GM23248 (cell line): Measurements from ENCODE around the gene RRP36. TPM values are rescaled to one million over a fixed set of nuclear protein-coding genes. Genes with fewer than 3 reads are reported as not detected.

Experiments
- DNase-seq: peaks from one replicate; pipeline ENCODE4 v3.0.0-alpha.2; 2015
- H2AFZ ChIP-seq: fragments of 200-600 bp; sonication (generic); 2 replicates; pipeline ENCODE4 v1.6.1; 2016; ENCODE audit warnings: antibody characterized with exemption
- H3F3A ChIP-seq: fragments of 200-600 bp; sonication (generic); 2 replicates; pipeline ENCODE4 v1.6.1; 2016; ENCODE audit warnings: mild to moderate bottlenecking, antibody characterized with exemption, mixed run types; ENCODE audit not compliant: insufficient read depth
- H3K27ac ChIP-seq: fragments of 200-600 bp; sonication (generic); 2 replicates; pipeline ENCODE4 v1.5.1; 2016; ENCODE audit warnings: mild to moderate bottlenecking
- H3K27me3 ChIP-seq: fragments of 200-600 bp; sonication (generic); replicated peaks from 2 replicates; pipeline ENCODE4 v1.6.1; 2016; ENCODE audit warnings: mild to moderate bottlenecking; ENCODE audit not compliant: insufficient read depth
- H3K36me3 ChIP-seq: fragments of 200-600 bp; sonication (generic); 2 replicates; pipeline ENCODE4 v1.6.1; 2016; ENCODE audit warnings: low read depth, mild to moderate bottlenecking
- H3K4me1 ChIP-seq: fragments of 200-600 bp; sonication (generic); 2 replicates; pipeline ENCODE4 v1.6.1; 2016; ENCODE audit warnings: mild to moderate bottlenecking; ENCODE audit not compliant: insufficient read depth
- H3K4me2 ChIP-seq: fragments of 200-600 bp; sonication (generic); one replicate; pipeline ENCODE4 v1.6.1; 2016; ENCODE audit warnings: mild to moderate bottlenecking; ENCODE audit not compliant: unreplicated experiment
- H3K4me3 ChIP-seq: fragments of 200-600 bp; sonication (generic); 2 replicates; pipeline ENCODE4 v1.5.1; 2016; ENCODE audit warnings: mild to moderate bottlenecking
- H3K79me2 ChIP-seq: fragments of 200-600 bp; sonication (generic); 2 replicates; pipeline ENCODE4 v1.6.1; 2016; ENCODE audit warnings: mild to moderate bottlenecking; ENCODE audit not compliant: insufficient read depth
- H3K9ac ChIP-seq: fragments of 200-600 bp; sonication (generic); 2 replicates; pipeline ENCODE4 v1.6.1; 2016; ENCODE audit warnings: mild to moderate bottlenecking
- H3K9me2 ChIP-seq: fragments of 200-600 bp; sonication (generic); 2 replicates; pipeline ENCODE4 v1.6.1; 2016; ENCODE audit warnings: mixed run types, mild to moderate bottlenecking, moderate library complexity; ENCODE audit not compliant: insufficient read depth
- H3K9me3 ChIP-seq: fragments of 200-600 bp; sonication (generic); one replicate; pipeline ENCODE4 v1.6.1; 2017; ENCODE audit warnings: low read depth
- H4K20me1 ChIP-seq: fragments of 200-600 bp; sonication (generic); 2 replicates; pipeline ENCODE4 v1.6.0; 2016; ENCODE audit not compliant: insufficient read depth
- EZH2 ChIP-seq: fragments of 200-600 bp; sonication (generic); IDR thresholded peaks from 2 replicates; pipeline ENCODE4 v1.6.1; 2018; ENCODE audit warnings: antibody characterized with exemption, mild to moderate bottlenecking; ENCODE audit not compliant: insufficient read depth, poor library complexity, severe bottlenecking
- EZH2phosphoT487 ChIP-seq: fragments of 200-600 bp; sonication (generic); IDR thresholded peaks from 2 replicates; pipeline ENCODE4 v1.6.1; 2018; ENCODE audit warnings: antibody characterized with exemption, moderate library complexity, mild to moderate bottlenecking, low read depth; ENCODE audit not compliant: insufficient read depth
- WGBS, 2 experiments: methylation state at CpG; one replicate each; pipeline ENCODE4 v1.1.6; 2015 to 2017; ENCODE audit warnings: low lambda C conversion rate in 2 of 2, low coverage in 1 of 2; ENCODE audit errors: missing lambda C conversion rate in 2 of 2; 5-methylcytosine and 5-hydroxymethylcytosine counted together
- in situ Hi-C: fragments of 300-500 bp; cut with MboI; formaldehyde crosslinking; loops from 2 replicates; pipeline ENCODE4 v1.15.0; 2020
- polyA plus RNA-seq: library from polyadenylated mRNA; unstranded; fragments of >200 nt; fragmentation: Nextera tagmentation; extraction: Ambion mirVana; gene quantifications from 2 replicates; pipeline ENCODE4 v1.2.1, GENCODE V29; 2016
- total RNA-seq: library from RNA; depleted of rRNA; stranded (reverse); fragments of >200 nt; shearing (Covaris generic); gene quantifications from 2 replicates; pipeline ENCODE4 v1.2.3, GENCODE V29; 2014

Gene RRP36
- total and polyA plus RNA-seq, 2 experiments from 2014 or later, result 58.3 to 74.3 TPM

GRCh38 chr6:42978487-42978838 lies 43.0 kb upstream of the RRP36 start:
- peak overlapping the region; percentile 81 for H3K4me3 ChIP-seq
- in situ Hi-C loops, result no loop called here
- H3K36me3 ChIP-seq, result no peaks in the 10 kb centered on the region; the same call in 1 of the 2 replicates
- peak overlapping the region; percentile 83 for H3K27ac ChIP-seq
- peak overlapping the region; percentile 93 for H3K9ac ChIP-seq
- no peaks in the 10 kb centered on the region for H3K27me3 ChIP-seq
- TF ChIP-seq EZH2phosphoT487 (no peak), EZH2 (no peak)
- no peaks in the 10 kb centered on the region for H3K9me2 ChIP-seq
- peaks cover 42% of the 10 kb centered on the region for H3K79me2 ChIP-seq
- no peaks in the 10 kb centered on the region for H3K9me3 ChIP-seq
- H3K4me2 ChIP-seq, result peak overlapping the region; percentile 78
- no peaks in the 10 kb centered on the region; the same call in 1 of the 2 replicates for H4K20me1 ChIP-seq
- H2AFZ ChIP-seq, result peak overlapping the region; percentile 85
- WGBS, 2 experiments, result 0 to 1% methylated on average over 25 to 27 of the region's 28 CpGs
- peaks cover 21% of the 10 kb centered on the region; the same call in 1 of the 2 replicates for H3K4me1 ChIP-seq
- DNase-seq, result peak; percentile 65
- H3F3A ChIP-seq, result peaks cover 28% of the 10 kb centered on the region

DNA sequence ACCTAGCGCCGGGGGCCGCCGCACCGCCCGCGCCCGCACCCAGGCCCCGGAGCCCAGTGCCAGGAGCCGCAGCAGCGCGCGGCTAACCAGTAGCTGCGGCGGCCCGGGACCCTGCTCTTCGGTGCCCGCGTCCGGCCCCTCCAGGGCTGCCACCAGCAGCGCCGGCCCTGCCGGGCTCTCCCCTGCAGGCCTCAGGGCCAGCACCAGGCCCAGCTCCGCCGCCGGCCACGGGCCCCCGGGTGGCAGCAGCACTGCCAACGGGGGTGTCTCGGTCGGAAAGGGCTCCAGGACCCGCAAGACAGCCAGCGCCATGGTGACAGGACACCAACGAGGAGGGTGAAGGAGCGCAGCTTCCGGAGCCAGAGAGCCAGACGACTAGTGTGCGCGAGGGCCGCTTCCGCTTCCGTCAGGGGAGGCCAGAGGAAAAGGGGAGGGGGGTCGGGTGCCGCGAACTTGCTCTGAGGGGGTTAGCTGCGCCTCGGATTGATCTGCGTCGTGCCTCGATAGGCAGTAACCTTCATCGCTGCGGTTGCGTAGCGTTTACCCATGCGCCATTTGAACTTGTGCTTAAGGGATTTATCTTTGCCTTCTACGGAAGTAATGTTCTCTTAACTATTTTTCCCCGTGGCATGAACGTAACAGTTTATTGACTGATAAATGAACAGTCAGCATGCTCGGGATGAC lies 42.4 kb upstream of the RRP36 start, which contains the start of gene PEX6:
Gene PEX6, minus strand, starts transcription at position 343 of the 684 bp plus-strand sequence. Its CDS starts 31 bp downstream, at position 312.
- in situ Hi-C loops, result no loop called here
- Histone ChIP-seq H2AFZ (peak within 1 kb of the TSS; percentile 85), H3K4me1 (peaks cover 21% of the 10 kb centered on the region; the same call in 1 of the 2 replicates), H3K27me3 (no peaks in the 10 kb centered on the region), H3K36me3 (no peaks in the 10 kb centered on the region; the same call in 1 of the 2 replicates), H4K20me1 (no peaks in the 10 kb centered on the region; the same call in 1 of the 2 replicates), H3K9me2 (no peaks in the 10 kb centered on the region), H3K4me2 (peak within 1 kb of the TSS; percentile 78), H3K9ac (peak within 1 kb of the TSS; percentile 93), H3K79me2 (peaks cover 42% of the 10 kb centered on the region), H3F3A (peaks cover 33% of the 10 kb centered on the region), H3K27ac (peak within 1 kb of the TSS; percentile 83), H3K4me3 (peak within 1 kb of the TSS; percentile 81), H3K9me3 (no peaks in the 10 kb centered on the region)
- peak; percentile 94 for DNase-seq
- WGBS, 2 experiments, result 1% methylated on average over 42 to 46 of the region's 59 CpGs
- TF ChIP-seq EZH2 (no peak), EZH2phosphoT487 (no peak)

DNA sequence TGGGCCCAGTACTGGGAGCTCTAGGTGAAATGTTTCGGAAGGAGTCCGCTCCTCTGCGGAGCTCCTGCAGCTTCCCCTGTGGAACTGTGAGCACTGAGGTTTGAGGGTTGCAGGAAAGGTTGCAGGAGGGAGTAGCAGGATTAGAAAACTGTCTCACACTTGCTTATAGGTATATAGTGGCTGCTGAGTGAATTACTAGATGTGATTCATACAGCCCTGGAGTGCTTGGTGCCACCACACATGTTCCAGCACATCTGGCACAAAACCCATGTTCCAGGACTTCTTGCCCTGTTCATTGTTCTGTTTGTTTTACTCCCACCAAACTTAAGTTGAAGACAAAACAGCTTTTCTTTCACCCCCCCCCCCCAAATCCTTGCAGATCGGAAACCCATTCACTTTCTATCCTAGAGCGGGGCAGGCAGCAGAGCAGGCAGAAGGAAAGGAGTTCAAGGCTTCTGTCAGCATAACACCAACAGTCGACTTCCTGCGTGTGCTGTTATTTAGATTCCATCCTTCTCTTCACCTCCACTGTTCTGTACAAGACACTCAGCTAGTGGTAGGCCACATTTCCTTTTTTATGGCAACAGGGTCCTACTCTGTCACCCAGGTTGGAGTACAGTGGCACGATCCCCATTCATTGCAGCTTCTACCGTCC lies 41.8 kb upstream of the RRP36 start:
- WGBS, 2 experiments, result 42 to 47% methylated on average over 9 of the region's 9 CpGs
- Histone ChIP-seq H3F3A (peaks cover 33% of the 10 kb centered on the region), H3K4me3 (peak overlapping the region; percentile 81), H3K9ac (peak overlapping the region; percentile 93), H4K20me1 (no peaks in the 10 kb centered on the region; the same call in 1 of the 2 replicates), H3K27me3 (no peaks in the 10 kb centered on the region), H3K4me2 (peak overlapping the region; percentile 78), H3K36me3 (no peaks in the 10 kb centered on the region; the same call in 1 of the 2 replicates), H3K9me3 (no peaks in the 10 kb centered on the region), H2AFZ (peak overlapping the region; percentile 85), H3K9me2 (no peaks in the 10 kb centered on the region), H3K4me1 (peaks cover 21% of the 10 kb centered on the region; the same call in 1 of the 2 replicates), H3K27ac (peak overlapping the region; percentile 83), H3K79me2 (peaks cover 42% of the 10 kb centered on the region)
- TF ChIP-seq EZH2phosphoT487 (no peak), EZH2 (no peak)
- in situ Hi-C loops, result no loop called here
- peak; percentile 81 for DNase-seq

- peaks cover 20% of the 10 kb centered on the region for H3F3A ChIP-seq
- H3K79me2 ChIP-seq, result peaks cover 42% of the 10 kb centered on the region
- no peak overlapping the region for H2AFZ ChIP-seq
- TF ChIP-seq EZH2phosphoT487 (no peak), EZH2 (no peak)
- H3K27me3 ChIP-seq, result no peaks in the 10 kb centered on the region
- H3K27ac ChIP-seq, result no peak overlapping the region
- H3K4me3 ChIP-seq, result no peak overlapping the region
- H3K9me2 ChIP-seq, result no peaks in the 10 kb centered on the region
- no peak for DNase-seq
- H3K36me3 ChIP-seq, result no peaks in the 10 kb centered on the region; the same call in 1 of the 2 replicates
- H3K4me1 ChIP-seq, result peaks cover 32% of the 10 kb centered on the region
- no peaks in the 10 kb centered on the region for H3K9me3 ChIP-seq
- in situ Hi-C loops, result no loop called here
- H3K9ac ChIP-seq, result no peak overlapping the region
- 84 to 85% methylated on average over 5 of the region's 5 CpGs for whole genome bisulfite sequencing, 2 experiments
- H4K20me1 ChIP-seq, result no peaks in the 10 kb centered on the region; the same call in 1 of the 2 replicates
- no peak overlapping the region for H3K4me2 ChIP-seq
These were observed 39.6 kb upstream of the RRP36 start for GRCh38 chr6:42981836-42982235.
